ENCODE results near the gene LDLRAD4.

Gene LDLRAD4

DNA sequence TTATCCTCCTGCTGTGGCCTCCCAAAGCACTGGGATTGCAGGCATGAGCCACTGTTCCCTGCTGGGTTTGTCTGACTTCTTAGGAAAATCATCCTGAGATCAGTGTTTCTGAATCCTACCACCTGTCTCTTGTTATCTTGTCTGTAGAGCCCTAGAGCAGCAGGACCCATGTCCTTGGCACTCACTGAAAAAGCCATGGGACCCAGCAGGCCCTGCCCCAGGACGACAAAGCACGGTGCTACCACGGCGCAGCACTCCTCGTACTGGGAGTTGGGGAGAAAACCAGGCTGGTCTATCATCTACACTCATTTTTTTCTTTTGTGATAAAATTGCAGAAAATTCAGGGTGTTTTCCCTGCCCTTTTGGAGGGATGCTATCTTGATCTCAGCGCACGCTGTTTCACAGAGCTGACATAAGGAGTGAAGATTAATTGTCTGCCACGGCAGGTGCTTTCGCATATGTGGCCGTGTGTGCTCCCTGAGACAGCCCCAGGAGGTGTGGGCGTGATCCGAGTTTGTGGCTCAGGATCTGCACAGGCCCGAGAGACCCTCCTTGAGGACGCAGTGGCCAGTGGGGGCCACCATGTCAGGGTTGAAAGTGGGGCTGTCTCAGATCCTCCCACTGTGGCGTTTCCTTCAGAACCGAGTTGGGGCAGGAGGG lies 179.1 kb downstream of the LDLRAD4 start:
- no peak for DNase-seq (ENCODE audit: extremely low read depth, low read depth)
- TF ChIP-seq, protein P1, sequence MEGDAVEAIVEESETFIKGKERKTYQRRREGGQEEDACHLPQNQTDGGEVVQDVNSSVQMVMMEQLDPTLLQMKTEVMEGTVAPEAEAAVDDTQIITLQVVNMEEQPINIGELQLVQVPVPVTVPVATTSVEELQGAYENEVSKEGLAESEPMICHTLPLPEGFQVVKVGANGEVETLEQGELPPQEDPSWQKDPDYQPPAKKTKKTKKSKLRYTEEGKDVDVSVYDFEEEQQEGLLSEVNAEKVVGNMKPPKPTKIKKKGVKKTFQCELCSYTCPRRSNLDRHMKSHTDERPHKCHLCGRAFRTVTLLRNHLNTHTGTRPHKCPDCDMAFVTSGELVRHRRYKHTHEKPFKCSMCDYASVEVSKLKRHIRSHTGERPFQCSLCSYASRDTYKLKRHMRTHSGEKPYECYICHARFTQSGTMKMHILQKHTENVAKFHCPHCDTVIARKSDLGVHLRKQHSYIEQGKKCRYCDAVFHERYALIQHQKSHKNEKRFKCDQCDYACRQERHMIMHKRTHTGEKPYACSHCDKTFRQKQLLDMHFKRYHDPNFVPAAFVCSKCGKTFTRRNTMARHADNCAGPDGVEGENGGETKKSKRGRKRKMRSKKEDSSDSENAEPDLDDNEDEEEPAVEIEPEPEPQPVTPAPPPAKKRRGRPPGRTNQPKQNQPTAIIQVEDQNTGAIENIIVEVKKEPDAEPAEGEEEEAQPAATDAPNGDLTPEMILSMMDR (IDR thresholded peaks at IDR 0.05; ENCODE audit: low read depth, low read length) = no peak

DNA sequence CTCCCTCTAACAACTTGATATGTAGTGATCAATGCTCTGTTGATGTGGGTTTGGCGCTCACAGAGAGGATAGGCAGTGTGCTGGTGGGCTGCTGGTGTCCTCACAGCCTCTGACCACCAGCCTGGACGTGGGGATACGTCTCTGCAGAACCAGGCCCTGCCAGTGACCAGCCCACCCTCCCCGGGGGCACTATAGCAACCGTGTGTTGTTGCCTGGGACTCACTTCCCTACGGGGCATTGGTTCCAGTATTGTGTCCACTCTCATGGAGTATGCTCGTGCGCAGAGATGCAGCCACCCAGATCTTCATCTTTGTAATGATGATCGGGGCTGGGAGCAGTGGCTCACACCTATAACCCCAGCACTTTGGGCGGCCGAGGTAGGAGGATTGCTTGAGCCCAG lies 180.1 kb downstream of the LDLRAD4 start:
- TF ChIP-seq, protein P1 (IDR thresholded peaks at IDR 0.05; ENCODE audit: low read depth, low read length) = no peak
- no peak for DNase-seq (ENCODE audit: extremely low read depth, low read depth)

DNA sequence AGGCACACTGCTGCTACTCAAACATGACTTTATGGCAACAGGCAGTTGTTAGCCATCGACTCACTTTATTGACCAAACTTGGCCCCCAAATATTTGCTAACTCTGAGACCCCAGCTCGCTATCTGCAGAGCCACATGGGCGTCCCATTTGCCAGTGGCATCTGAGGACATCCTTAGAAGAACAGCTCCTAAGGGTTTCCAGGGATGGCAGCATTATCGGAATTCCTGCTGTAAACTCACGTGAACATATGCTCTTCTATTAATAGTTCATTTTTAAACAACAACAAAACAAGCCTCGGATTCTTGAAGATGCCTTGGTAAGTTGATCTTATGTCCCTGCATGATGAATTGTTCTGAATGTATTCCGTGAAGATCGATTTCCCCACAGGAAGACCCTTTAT lies 181.0 kb downstream of the LDLRAD4 start:
- DNase-seq (ENCODE audit: extremely low read depth, low read depth) = no peak
- TF ChIP-seq, protein P1 (IDR thresholded peaks at IDR 0.05; ENCODE audit: low read depth, low read length) = no peak

DNA sequence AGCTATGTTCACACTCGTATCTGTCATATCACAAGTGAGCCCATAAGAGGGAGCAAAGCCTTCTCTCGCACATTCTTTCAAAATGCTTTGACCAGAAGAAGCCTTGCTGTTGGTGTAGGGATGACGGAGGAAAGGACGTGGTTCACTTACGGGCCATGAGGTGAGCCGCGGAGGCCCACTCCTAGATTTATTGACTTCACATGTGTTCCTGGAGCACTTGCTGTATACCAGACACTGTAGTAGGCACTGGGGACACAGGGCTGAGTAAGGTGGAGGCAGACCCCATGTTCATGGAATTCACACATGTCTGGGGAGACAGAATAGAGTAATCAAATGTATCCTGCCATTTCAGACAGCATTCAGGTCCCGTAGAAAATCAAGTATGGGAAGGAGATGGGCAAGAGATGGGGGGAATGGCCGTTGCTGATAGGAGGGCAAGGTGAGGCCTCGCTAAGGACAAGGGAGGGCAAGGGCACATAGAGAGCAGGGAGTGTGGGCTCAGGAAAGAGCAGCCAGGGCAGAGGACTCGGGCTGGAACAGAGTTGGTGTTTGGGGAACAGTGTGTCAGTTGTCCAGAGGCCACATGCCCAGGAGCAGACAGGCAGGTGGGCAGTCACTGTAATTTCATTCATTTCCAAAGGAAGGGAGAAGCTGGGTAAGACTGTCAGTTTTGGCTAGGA lies 182.2 kb downstream of the LDLRAD4 start:
- TF ChIP-seq, protein P1 (IDR thresholded peaks at IDR 0.05; ENCODE audit: low read depth, low read length) = no peak
- no peak for DNase-seq (ENCODE audit: extremely low read depth, low read depth)

DNA sequence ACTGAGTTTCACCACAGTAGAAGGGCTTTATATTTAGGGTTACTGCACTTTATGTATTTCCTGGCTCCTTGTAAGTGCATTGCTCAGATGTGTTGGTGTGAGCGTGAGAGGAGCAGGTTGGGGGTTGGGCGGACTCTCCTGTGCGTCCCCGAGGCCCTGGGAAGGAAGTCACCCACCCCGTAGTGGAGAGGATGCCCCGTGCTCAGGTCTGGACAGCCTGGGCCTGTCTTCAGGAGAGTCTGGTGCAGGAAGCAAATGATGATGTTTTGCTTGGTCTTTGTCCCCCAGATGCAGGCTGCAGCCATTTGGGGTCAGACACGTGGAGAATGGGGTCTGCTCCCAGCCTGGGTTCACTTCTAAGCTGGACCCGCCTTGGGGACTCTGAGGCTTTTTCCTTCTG lies 182.8 kb downstream of the LDLRAD4 start:
- no peak for DNase-seq (ENCODE audit: extremely low read depth, low read depth)
- TF ChIP-seq, protein P1 (IDR thresholded peaks at IDR 0.05; ENCODE audit: low read depth, low read length) = no peak

DNA sequence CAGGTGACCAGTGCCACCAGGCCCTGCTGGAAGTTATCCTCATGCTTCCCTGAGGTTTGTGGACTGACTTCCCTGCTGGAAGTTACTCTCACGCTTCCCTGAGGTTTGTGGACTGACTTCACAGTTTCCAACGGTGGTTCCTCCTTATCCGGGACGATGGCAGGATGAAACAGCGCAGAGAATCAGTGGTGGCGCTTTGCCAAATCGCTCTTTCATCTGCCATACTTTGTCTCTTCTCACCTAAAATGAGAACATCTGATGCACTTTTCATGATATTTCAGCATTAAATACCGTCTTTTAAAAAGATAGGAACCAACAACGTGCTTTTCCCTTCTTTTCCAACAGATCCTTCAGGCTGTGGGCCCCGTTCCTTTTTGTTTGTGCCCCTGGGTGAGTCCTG lies 183.3 kb downstream of the LDLRAD4 start:
- TF ChIP-seq, protein P1 (IDR thresholded peaks at IDR 0.05; ENCODE audit: low read depth, low read length) = no peak
- DNase-seq (ENCODE audit: extremely low read depth, low read depth) = no peak

DNA sequence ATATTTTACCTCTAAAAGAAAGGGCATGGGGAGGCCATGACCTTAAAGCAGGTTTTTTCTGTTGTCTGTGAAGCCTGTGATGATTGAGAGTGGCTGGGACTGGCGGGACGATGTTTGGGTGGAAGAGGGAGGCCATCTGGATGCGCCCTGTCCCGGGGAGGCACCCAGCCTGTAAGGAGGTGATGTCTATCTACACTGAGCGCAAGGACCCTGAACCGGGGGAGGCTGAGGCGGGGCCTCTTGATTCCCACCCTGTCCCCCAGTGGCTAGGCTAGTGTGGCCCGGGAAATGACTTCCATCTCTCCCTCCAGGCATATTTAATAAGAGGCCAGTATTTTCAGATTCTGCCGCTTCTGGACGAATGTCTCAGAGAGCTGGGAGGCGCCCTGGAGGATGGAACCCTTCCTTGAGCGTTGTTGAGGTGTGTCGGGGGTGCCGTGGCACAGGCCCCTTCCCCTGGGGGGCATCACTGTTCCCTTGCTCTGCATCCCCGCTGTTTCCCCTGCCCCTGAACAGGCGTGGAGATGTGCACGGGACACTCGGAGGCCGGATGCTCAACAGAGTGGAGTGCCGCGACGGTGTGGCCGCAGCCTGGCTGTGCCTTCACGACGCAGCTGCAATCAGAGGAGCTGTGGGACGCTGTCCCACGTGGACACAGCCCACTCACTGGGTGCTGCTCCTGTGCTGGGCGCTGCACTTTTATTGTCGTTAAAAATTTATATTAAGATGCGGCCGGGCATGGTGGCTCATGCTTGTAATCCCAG lies 185.4 kb downstream of the LDLRAD4 start:
- no peak for DNase-seq (ENCODE audit: extremely low read depth, low read depth)

More for the DNA sequence above, 185.4 kb downstream of the LDLRAD4 start:
- TF ChIP-seq, protein P1 (IDR thresholded peaks at IDR 0.05; ENCODE audit: low read depth, low read length) = no peak
